ENCODE data around the gene STK17A.

DNA sequence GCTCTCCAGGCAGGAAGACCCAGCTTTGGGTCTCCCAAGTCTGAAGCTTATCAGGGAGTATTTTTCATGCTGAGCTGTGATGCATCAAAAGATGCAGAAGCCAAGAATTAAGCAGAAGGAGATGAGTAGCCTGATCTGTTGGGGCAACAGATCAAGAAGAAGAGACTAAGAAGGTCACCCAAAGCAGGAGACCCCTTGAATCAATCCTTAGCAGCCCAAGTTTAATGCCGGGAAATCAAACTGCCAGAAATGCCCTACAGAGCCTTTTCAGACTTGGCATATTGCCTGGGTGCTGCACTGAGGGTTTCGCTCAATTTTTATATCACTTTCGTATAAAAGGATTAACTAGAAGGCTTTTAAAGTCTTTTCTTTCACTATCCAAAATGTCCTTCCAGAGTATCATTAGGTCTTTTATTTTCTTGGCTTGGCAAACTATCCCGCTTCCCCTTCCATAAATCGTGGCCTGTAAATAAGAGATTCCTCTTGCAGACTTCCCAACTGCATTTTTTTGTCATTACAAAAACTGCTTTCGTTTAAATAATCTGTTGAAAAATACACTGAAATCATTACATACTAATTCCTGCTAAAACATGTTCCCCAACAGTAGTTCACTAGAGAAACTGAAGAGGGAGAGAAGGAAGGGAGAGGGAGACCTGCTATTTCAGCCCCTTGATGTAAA is 49.0 kb upstream of the STK17A start:
- TF ChIP-seq, protein P1, sequence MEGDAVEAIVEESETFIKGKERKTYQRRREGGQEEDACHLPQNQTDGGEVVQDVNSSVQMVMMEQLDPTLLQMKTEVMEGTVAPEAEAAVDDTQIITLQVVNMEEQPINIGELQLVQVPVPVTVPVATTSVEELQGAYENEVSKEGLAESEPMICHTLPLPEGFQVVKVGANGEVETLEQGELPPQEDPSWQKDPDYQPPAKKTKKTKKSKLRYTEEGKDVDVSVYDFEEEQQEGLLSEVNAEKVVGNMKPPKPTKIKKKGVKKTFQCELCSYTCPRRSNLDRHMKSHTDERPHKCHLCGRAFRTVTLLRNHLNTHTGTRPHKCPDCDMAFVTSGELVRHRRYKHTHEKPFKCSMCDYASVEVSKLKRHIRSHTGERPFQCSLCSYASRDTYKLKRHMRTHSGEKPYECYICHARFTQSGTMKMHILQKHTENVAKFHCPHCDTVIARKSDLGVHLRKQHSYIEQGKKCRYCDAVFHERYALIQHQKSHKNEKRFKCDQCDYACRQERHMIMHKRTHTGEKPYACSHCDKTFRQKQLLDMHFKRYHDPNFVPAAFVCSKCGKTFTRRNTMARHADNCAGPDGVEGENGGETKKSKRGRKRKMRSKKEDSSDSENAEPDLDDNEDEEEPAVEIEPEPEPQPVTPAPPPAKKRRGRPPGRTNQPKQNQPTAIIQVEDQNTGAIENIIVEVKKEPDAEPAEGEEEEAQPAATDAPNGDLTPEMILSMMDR (IDR thresholded peaks at IDR 0.05) = no peak
- TF ChIP-seq EZH2 (IDR thresholded peaks at IDR 0.05) = no peak
